GM18870 (cell line): Measurements from ENCODE around the gene SCYGR4.
"Not testable (repeated sequence)": the region's sequence is repeated elsewhere in the genome, so short reads cannot be mapped to it uniquely, and the experiment has no call there.

Experiments used
- ATAC-seq: cut with Tn5 transposase; IDR thresholded peaks from one replicate; pipeline ENCODE4 v1.9.1; 2021; ENCODE audit warnings: moderate library complexity; ENCODE audit not compliant: unreplicated experiment

The SCYGR4 gene, protein sequence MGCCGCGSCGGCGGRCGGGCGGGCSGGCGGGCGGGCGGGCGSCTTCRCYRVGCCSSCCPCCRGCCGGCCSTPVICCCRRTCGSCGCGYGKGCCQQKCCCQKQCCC

DNA sequence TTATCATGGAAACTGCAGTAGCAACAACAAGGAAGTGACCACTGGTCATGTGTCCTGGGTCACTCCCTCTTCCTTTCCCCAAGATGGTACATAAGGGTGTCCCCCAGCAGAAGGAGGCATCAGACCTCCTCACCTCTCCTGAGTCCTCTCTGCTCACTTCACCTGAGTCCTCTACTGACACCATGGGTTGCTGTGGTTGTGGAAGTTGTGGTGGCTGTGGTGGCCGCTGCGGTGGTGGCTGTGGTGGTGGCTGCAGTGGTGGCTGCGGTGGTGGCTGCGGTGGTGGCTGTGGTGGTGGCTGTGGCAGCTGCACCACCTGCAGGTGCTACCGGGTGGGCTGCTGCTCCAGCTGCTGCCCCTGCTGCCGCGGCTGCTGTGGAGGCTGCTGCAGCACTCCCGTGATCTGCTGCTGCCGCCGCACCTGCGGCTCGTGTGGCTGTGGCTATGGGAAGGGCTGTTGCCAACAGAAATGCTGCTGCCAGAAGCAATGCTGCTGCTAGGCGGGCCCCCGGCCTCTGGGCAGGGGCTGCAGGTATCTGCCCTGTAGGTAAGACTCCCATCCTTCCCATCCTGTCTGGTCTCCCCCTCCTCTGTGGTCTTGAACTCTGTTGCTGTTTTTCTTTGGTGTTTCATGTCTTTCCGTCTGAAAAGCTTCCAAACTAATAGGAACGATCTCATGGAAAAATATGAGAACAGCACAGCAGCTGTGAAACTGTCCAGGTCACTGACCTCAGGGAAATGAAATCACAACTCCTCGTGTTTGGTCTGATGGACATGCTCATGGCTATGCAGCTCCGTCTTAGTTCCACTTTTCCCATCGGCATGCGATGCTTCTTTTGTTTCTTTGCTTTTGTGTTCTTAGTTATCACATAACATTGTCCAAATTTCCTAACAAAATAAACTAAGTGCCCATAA, at the start of gene SCYGR4:
SCYGR4 (plus strand) TSS at position 183 of the 915 bp plus-strand sequence; CDS start at position 183, 0 bp downstream.
- ATAC-seq: no peak

DNA sequence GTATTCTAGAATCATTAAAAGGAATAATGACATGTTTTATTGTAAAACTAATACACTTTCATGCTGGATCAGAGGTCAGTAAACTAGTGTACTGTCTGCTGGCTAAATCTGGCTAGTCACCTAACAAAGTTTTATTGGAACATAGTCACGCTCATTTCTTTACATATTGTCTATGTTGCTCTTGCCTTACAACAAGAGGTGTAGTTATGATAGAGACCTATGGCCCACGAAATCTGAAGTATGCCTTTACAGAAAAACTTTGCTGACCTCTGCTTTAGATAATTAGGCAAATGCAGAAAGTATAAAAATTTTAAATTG, 48.5 kb upstream of the SCYGR4 start:
- no peak for ATAC-seq

DNA sequence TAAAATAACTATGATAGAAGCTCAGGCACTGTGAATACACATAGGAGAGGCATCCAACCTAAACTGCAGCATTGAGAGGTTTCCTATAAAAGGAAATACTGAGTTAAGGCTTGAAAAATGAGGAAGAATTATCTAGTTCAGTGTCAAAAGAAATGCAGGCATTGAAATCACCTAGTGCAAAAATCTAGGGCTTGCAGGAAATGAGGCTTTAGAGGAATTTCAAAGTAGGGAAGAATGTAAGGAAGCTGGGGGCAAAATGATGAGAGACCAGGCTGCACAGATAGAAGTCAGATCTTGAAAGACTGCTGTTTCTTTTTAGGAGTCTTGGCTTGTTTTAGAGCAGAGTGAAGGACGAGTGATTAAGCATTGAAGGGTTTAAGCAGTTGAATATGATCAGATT, 46.7 kb upstream of the SCYGR4 start:
- no peak for ATAC-seq

DNA sequence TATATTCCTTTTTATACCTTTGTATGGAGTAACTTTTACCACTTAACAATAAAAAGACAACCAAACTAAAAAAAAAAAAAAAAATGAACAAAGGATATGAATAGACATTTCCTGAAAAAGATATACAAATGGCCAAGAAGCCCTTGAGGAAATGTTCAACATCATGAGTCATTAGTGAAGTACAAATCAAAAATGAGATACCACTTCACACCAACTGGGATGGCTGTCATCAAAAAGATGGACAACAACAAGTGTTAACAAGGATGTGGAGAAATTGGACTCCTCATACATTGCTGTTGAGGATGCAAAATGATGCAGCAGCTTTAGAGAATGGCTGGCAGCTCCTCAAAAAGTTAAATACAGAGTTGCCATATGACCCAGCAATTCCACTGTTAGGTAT, 41.2 kb upstream of the SCYGR4 start:
- no peak for ATAC-seq

DNA sequence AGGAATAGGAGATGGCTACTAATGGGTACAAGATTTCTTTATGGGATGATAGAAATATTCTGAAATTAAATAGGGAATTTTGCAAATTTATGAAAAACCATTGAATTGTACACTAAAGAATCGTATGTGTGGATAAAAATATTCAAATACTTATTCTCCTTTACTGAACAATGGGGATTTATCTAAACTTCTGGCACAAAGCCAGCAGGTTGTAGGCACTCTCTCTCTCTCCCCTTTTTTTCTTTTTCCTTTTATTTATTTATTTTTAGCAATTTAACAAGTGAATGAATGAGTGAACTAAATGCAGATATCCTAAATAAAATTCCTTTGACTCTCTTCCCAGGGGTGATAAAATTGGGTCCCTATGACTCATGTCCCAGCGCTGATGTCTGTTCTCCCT, 40.5 kb upstream of the SCYGR4 start:
- ATAC-seq: no peak

DNA sequence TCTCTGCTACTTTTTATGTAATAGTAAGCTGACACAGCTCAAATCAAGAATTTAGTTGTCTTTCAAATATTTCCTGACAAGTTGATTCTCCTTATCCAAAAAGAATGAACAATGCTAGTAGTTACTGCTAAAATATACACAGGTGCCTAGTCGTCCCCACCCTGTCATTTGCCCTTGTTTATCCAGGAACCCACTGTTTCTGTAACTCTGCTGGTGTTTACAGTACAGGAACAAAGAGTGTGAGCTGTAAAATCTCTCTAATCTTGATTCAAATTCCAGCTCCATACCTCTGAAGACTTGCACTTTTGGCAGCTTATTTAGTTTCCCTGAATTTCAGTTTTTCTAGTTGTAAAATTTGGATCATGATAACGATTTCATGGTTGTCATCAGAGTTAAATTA, 39.7 kb upstream of the SCYGR4 start:
- ATAC-seq: no peak

DNA sequence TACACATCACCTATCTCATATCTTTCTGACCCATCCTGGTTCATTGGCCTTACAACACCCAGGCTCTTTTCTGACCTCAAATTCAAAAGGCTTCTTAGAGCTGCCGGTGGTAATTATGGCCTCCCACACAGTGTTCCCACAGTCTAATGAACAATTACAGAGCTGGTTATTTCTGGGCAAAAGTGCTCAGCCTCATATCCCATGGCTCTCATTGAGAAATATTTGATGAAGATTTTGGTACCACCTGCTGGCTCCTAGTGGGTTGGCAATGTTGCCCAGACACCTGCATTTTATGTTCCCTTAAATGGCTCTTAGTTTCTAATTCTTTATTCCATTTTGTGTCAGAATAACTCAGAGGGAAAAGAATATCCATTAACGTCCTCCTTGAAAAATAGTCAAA, 38.7 kb upstream of the SCYGR4 start:
- no peak for ATAC-seq

DNA sequence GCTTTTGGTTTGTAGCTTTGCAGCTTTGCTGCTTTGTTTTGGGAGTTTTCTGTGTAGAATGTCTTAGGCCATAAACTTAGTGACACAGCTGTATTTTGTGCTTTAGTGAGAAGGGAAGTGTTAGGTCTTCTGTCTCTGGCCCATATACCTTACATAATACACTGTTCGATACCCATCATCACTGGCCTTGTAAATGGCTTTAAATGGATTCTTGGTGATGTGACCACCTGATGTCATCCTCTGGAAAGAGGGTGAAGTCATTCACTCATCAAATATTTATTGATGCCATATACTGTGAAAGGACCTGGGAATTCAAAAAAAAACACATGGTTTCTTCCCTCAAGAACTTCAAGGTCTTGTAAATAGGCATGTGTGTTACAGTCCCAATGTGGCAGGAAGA, 37.5 kb upstream of the SCYGR4 start:
- no peak for ATAC-seq

DNA sequence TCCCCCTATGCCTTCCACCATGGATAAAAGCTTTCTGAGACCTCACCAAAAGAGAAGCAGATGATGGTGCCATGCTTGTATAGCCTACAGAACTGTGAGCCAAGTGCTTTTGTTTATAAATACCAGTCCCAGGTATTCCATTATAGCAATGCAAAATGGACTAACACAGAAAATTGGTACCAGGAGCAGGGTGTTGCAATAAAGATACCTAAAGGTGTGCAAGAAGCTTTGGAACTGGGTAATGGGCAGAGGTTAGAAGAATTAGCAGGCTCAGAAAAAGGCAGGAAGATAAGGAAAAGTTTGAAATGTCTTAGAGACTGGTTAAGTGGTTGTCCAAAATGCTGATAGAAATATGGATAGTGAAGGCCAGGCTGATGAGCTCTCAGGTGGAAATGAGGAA, 34.9 kb upstream of the SCYGR4 start:
- ATAC-seq: no peak

DNA sequence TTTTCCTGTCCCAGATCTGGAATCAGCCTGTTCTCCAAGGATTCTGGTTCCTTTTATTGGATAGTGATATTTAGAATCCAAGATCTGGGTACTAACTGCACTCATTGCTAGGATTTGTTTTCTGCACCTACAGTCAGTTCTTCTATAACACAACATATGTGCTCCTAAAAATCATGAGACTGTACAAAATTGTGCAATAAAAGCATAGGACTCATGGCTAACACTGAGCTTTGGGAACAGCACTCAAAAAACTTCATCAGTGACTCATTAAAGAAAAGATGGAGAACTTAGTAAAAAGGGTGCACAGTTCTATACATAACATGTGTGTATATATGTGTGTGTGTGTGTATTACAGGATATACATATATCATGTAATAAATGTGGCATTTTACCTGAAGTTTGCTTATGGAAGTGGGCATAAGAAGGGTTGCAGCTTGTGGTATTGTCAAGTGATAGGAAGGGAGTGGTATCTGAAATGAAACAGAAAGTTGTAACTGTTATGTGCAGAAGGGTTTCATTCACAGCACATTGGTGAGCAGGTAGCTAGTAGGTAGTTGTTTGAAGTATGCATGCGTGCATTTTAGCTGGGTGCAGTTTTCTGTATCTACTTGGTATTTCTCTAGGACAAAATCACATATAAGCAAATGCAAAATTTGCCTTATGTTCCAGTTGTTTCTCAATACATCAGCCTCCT, 24.5 kb upstream of the SCYGR4 start:
- ATAC-seq: peak; percentile 72

DNA sequence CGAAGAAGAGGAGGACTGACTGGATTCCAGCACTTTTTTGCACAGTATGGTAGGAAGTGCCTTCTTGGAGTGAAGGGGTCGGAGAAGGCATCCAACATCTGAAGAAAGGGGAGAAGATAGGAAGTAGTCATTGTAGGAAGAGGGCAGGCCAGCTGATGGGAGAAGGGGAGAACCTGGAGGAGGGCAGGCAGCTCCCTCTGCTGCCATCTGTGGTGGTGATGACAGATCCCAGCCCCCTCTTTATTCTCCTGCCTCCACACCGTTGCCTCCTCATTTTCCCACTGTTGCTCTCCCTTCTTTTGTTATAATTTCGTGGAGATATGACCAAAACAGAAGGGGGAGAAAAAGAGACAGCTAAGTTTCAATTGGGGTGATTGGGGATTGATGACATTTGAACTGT, 21.5 kb upstream of the SCYGR4 start:
- no peak for ATAC-seq

DNA sequence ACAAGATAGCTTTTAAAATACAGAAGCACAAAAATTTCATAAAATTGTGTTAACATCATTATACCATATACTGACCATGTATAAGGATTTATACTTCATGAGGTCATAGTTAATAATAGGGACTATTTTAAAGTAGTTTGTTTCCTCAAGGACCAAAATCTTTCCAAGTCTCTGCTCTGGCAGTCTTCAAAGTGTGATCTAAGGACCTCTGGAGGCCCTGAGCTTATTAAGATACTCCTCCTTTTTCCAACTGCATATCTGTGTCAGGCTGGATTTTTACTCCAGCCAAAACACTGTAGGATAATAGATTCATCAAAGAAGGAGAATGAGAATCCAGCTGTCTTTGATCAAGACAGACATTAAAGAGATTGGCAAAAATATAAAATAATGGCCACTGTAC, 20.3 kb upstream of the SCYGR4 start:
- no peak for ATAC-seq

DNA sequence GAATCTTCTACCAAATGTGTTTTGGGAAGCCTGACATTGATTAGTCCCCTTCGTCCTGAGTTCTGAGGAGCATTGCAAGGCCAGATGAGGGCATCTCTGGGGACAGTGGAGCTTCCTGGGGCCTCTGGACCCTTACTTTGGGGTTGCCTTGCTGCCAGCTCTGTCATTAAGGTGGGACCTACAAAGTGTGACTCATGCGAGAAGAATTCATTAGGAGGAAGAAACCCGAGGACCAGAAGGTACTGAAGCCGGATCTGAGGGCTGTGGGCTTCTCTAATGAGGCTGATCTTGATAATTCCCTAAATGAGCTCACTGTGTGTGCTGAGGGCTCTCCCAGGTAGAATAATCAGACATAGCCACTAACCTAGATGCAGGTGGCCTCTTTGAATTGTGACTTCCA, 19.3 kb upstream of the SCYGR4 start:
- ATAC-seq: no peak

DNA sequence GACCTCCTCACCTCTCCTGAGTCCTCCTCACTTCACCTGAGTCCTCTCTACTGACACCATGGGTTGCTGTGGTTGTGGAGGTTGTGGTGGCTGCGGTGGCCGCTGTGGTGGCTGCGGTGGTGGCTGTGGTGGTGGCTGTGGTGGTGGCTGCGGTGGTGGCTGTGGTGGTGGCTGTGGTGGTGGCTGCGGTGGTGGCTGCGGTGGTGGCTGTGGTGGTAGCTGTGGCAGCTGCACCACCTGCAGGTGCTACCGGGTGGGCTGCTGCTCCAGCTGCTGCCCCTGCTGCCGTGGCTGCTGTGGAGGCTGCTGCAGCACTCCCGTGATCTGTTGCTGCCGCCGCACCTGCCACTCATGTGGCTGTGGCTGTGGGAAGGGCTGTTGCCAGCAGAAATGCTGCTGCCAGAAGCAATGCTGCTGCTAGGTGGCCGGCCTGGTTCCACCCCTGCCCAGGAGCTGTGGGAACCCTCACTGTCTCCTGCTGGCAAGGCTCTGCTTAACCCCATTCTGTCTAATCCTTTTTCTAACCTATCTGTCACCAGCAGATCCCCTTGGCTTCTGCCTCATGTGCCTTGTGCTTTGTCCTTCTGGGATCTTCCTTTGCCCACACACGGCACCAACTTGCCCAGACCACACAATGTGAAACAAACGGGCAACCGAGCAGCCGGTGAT, 18.3 kb upstream of the SCYGR4 start, which contains the start of gene SCYGR2:
SCYGR2 (plus strand) TSS at position 59 of the 669 bp plus-strand sequence; CDS start at position 59, 0 bp downstream.
- ATAC-seq: not testable (repeated sequence)

DNA sequence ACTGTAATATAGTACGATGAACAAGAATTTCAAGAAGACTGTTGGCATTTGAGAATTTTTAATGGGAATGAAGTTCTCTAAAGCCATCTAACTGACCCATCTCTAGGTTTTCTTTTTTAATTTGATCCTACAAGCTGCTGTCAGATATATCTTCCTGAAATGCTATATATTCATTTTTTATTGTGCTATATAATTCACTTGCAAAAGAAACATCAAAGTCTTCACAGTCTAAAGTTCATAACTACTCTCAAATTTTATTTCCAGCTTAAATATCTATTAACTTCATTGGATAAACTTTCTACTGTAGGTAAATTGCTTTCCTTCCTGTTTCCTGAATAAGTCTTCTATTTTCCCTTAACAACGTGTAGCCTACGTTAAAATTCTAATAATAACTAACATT, 14.9 kb upstream of the SCYGR4 start:
- ATAC-seq: no peak

DNA sequence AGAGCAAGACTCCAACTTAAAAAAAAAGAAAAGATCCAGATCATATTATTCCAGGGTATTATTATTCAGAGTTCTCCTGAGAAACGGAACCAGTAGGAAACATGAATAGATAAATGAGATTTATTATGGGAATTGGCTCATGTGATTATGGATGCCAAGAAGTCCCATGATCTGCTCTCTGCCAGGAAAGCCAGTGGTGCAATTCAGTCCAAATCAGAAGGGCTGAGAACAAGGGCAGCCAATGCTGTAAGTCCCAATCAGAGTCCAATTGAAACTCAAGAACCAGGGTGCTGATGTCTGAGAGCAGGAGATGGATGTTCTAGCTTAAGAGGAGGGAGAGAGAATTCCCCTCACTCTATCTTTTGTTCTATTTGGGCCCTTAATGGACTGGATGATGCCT, 10.8 kb upstream of the SCYGR4 start:
- no peak for ATAC-seq

DNA sequence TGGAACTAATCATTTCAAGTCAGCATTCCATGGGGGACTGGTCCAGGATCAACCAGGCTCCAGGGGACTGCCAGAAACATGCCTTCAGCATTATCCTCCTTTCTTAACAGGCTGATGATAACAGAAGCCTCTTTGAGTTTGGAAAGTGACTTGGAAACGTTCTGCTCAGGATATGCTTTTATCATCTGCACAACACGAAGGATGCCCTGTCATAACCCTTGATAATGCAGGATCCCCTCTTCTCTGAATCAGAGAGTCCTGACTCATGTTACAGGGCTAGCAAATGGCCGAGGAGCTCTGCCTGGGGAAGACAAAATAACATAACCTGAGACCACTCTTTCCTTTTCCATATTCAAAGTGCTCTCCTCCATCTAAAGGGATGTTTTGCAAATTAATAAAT, 9.4 kb upstream of the SCYGR4 start:
- ATAC-seq: no peak

DNA sequence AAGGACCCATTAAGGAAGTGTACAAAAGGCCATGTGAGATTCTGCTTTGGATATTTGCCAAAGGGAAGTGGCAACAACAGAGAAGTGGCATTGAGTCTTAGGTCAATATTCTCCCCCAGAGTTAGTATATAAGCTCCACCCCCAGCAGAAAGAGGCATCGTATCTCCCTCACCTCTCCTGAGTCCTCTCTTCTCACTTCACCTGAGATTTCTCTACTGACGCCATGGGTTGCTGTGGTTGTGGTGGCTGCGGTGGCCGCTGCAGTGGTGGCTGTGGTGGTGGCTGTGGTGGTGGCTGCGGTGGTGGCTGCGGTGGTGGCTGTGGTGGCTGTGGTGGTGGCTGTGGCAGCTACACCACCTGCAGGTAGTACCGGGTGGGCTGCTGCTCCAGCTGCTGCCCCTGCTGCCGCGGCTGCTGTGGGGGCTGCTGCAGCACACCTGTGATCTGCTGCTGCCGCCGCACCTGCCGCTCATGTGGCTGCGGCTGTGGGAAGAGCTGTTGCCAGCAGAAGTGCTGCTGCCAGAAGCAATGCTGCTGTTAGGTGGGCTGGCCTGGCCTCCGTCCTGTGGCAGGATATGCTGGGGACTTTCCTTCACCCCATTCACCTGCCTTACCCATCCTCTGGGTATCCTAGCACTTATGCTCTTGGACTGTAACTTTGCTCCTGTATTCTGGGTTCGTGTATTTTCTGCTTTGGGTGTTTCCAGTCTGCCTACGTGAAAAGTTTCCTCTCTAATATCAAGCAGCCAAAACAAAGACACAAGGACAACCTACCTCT, 8.5 kb upstream of the SCYGR4 start:
- peak; percentile 53 for ATAC-seq

DNA sequence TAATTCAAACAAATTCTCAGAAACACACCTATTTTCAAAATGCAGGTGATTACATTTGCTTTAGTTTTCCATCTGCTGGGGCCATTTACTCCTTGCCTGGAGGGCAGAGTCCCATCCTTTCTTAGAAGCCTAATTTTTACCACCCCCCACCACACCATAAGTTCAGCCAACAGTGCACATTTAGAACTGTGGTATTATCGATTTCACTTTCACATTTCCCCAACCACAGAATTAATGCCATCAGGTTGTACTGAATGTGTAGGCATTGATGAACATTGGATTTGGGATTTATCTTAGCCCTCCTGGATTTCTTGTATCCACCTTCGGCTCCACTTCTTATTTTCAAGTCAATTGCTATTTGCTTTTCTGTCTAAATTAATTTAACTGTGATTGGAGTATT, 7.2 kb upstream of the SCYGR4 start:
- peak; percentile 43 for ATAC-seq

DNA sequence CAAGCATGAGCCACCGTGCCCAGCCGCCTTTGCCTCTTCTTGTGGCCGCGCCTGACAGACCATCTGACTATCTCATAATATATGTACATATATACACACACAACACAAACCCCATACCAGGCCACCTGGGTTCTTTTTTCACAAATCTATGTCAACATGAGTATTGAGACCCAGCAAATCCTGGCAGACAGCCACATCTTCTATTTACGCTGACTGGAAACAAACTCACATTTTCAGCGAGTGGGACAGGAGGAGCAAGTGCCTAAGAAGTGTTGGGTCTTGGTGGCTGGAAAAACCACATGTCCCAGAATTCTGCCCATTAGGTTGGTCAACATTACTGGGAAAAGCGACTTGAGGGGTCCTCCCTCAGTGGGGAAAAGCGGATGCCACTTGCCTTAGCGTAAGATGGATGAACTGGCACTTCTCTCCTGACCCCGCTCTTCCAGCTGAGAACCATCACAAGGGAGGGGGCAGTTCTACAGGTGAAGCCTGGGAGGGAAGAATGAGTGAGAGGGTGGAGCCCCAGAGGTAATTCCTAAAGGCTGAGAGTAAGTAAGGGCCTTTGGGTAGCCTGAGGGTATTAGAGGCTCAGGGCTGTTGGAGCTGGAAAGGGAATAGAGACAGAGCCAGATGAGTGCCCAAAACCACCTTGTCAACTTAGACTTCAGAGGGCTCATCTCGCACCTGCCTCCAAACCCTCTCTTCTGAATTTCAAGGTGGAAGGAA, 4.6 kb upstream of the SCYGR4 start:
- ATAC-seq: no peak
